ENCODE data around the gene FXYD3. TPM values are rescaled to one million over a fixed set of nuclear protein-coding genes. Genes with fewer than 3 reads are reported as not detected.
A peak's percentile ranks its signal among the peaks of the same experiment; 100 is the strongest.

The FXYD3 gene
- total RNA-seq, 4 donors from 2014 or later = 1.2 to 38.8 (median 4.2) TPM

DNA sequence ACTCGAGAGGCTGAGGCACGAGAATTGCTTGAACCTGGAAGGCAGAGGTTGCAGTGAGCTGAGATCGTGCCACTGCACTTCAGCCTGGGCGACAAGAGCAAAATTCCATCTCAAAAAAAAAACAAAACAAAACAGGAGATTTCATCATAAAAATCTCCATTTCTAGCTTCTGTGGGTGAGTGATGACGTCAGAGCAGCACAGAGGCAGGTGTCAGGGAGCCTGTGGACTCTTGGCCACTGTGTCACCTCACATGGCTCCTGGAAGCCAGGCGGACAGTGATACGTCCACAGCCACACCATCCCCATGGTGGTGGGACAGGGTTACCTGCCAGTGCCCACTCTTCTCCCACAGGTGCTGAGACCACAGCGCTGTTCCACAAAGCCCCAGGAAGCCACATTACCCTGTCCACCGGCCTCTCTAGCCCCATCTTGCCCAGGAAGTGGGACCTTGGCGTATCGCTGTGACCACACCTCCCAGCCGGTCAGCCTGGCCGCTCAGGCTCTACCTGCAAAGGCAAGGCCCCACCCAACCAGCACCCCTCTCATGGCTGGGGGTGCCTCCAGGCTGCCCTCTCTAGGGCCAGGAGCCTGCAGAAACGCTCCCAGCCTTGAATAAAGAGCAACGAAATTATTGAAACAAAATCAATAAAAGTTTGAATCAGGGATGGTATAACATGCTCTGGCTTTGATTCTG, 2.5 kb upstream of the FXYD3 start:
- peaks cover 38% of the 10 kb centered on the region for H3K27me3 ChIP-seq
- peaks cover 0 to 13% (median 0%) of the 10 kb centered on the region in 3 donors for H3K4me1 ChIP-seq
- WGBS, 2 donors (ENCODE audit: low coverage in 1 of 2) = 80 to 98% methylated on average over 5 to 11 of the region's 15 CpGs

DNA sequence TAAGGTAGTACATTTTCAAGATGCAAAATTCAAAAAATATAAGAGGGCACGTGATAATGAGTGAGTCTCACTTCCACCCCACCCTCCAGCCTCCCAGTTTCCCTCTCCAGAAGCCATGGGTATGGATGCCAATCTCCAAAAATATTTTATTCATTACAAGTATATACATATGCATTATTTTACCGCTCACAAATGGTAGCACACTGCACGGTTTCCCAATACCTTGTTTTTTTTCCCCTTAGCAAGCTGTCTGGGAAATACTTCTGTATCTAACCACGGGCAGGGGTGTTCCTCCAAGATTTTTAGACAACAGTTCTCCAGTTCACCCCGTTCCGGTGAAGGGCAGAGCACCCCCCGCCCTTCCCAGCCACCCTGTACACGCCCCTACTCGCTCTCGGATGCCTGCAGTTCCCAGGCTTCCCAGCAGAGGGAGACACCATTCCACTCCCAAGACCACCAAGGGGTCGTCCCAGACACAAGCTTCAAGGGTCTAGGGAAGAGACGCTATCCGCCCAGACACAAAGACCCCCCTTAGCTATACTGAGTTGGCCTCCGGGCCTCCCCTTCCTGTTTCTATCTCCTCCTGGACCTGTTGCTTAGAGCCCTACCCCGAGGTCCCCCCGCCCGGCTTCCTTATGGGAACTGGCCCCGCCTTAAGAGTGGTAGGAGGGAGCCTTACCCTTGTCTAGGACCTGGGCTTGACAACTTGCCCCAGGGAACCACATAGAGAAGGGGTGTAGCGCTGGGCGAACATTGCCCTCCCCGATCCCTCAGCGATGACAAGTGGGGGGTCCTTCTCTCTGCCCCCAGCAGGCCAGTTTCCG, 1.1 kb upstream of the FXYD3 start:
- peak; percentile 74 for ATAC-seq
- Histone ChIP-seq H3K27ac (peak overlapping the region in 3 of 4 donors; percentile 35 to 91 (median 71)), H3K27me3 (peaks cover 29% of the 10 kb centered on the region), H3K9me3 (no peaks in the 10 kb centered on the region), H3K4me1 (peaks cover 0 to 13% (median 0%) of the 10 kb centered on the region in 3 donors), H3K36me3 (no peaks in the 10 kb centered on the region), H3K4me3 (peak overlapping the region in 1 of 2 donors; percentile 42)
- 17 to 29% methylated on average over 4 to 9 of the region's 23 CpGs for WGBS, 2 donors (ENCODE audit: low coverage in 1 of 2)
- TF ChIP-seq POLR2A (IDR thresholded peaks at IDR 0.05) (no peak), CTCF (IDR thresholded peaks at IDR 0.05) (peak in 3 of 4 experiments; percentile 88 to 95 (median 93))

More for the DNA sequence above, 2.5 kb upstream of the FXYD3 start:
- Histone ChIP-seq H3K36me3 (no peaks in the 10 kb centered on the region), H3K27ac (peak overlapping the region in 1 of 4 donors; percentile 91), H3K4me3 (no peak overlapping the region), H3K9me3 (no peaks in the 10 kb centered on the region)
- TF ChIP-seq POLR2A (IDR thresholded peaks at IDR 0.05) = no peak
- no peak for TF ChIP-seq POLR2AphosphoS5 (IDR thresholded peaks at IDR 0.05)
- TF ChIP-seq CTCF (IDR thresholded peaks at IDR 0.05) = no peak
- no peak for TF ChIP-seq EP300 (IDR thresholded peaks at IDR 0.05)
- ATAC-seq = no peak

GRCh38 chr19:35116072-35116801, 614 bp downstream of the FXYD3 start:
- H3K9me3 ChIP-seq = no peaks in the 10 kb centered on the region
- no peak for ATAC-seq
- peaks cover 20% of the 10 kb centered on the region for H3K27me3 ChIP-seq
- peak overlapping the region in 1 of 2 donors; percentile 42 for H3K4me3 ChIP-seq
- no peak for TF ChIP-seq EP300 (IDR thresholded peaks at IDR 0.05)
- TF ChIP-seq POLR2AphosphoS5 (IDR thresholded peaks at IDR 0.05) = no peak
- no peak for TF ChIP-seq POLR2A (IDR thresholded peaks at IDR 0.05)
- no peak for TF ChIP-seq CTCF (IDR thresholded peaks at IDR 0.05)
- peak overlapping the region in 3 of 4 donors; percentile 62 to 91 (median 71) for H3K27ac ChIP-seq
- 67 to 82% methylated on average over 2 to 5 of the region's 13 CpGs for WGBS, 2 donors (ENCODE audit: low coverage in 1 of 2)
- peaks cover 0 to 26% (median 0%) of the 10 kb centered on the region in 3 donors for H3K4me1 ChIP-seq
- H3K36me3 ChIP-seq = no peaks in the 10 kb centered on the region

GRCh38 chr19:35117116-35117515, 1.5 kb downstream of the FXYD3 start:
- WGBS, 2 donors (ENCODE audit: low coverage in 1 of 2) = 71 to 82% methylated on average over 2 of the region's 8 CpGs
- Histone ChIP-seq H3K27me3 (peaks cover 12% of the 10 kb centered on the region), H3K4me3 (peak overlapping the region in 1 of 2 donors; percentile 42), H3K4me1 (peaks cover 0 to 27% (median 0%) of the 10 kb centered on the region in 3 donors), H3K36me3 (no peaks in the 10 kb centered on the region), H3K9me3 (no peaks in the 10 kb centered on the region), H3K27ac (peak overlapping the region in 3 of 4 donors; percentile 47 to 91 (median 62))
- no peak for ATAC-seq
- TF ChIP-seq EP300 (IDR thresholded peaks at IDR 0.05) (no peak), CTCF (IDR thresholded peaks at IDR 0.05) (no peak), POLR2AphosphoS5 (IDR thresholded peaks at IDR 0.05) (no peak), POLR2A (IDR thresholded peaks at IDR 0.05) (no peak)

Data from gastroesophageal sphincter (tissue), 4 donors.